GM18498 (cell line): ENCODE measurements around the gene BIRC7.

ENCODE experiments used
- ATAC-seq: cut with Tn5 transposase; IDR thresholded peaks from one replicate; pipeline ENCODE4 v1.9.1; 2021; ENCODE audit warnings: mild to moderate bottlenecking, moderate library complexity; ENCODE audit not compliant: unreplicated experiment

BIRC7 gene

GRCh38 chr20:63235399-63235983 lies at the start of gene BIRC7:
TSS of gene BIRC7 (plus strand) at chr20:63235905. CDS start at chr20:63236097, 192 bp downstream.
- ATAC-seq = no peak

DNA sequence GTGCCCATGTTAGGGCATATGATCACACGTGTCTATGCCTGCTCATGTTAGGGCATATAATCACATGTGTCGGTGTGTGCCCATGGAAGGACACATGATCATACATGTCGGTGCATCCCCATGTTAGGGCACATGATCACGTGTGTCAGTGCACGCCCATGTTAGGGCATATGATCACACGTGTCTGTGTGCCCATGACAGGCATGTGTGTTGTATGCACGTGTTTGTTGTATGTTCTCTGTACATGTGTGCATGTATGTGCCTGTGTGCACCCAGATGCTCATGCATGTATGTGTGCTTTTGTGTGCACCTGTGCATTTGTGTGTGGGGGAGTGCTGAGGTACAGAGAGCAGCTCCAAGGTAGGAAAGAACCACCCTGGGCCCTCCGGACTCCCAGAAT lies 49.6 kb upstream of the BIRC7 start:
- no peak for ATAC-seq

GRCh38 chr20:63186528-63187316 lies 49.0 kb upstream of the BIRC7 start:
- no peak for ATAC-seq

DNA sequence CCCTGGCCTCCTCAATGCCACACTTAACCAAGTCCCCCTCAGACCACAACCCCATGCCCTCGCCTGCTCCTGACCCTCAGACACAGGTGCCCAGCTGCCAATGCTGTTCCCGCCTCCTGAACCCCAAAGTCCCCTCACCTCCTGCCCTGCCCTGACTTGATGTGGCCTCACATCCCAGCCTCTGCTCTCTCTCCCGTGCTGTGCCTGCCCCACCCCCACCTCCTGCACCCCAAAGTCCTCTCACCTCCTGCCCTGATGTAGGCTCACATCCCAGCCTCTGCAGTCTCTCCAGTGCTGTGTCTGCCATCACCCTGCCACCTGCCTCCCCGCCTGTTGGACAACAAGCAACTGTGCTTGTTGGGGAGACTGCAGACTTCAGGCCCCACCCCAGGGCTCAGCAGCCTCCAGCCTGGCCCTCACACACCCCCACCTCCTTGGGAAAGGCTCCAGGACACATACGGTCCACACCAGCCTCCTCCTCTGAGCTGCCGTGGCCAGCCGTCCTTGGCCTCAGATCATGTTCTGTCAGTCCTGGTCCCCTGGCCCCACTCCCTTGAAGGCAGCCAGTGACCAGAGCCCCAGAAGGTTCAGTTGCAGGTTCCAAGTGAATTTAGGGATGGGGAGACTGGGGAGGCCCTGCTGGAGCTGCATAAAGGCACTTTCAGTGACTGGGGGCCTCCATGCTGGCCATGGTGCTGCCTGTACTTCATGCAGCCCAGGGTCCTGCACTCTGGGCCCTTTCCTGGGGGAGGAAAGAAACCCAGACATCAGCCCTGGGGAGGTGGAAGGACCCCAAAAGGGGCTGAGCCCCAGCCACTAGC lies 48.2 kb upstream of the BIRC7 start:
- ATAC-seq = no peak

DNA sequence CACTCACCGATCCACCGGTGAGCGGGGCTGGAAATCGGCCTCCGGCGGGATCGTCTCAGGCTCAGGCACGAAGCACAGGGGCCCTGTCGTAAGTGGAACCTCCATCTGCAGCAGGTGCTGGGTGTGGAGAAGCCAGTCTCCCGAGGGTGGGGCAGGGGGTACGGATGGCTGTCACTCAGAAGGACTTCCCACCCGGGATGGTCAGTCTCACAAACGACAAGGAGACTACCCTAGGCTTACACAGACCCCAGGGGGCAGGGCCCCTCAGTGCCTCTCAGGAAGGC lies 47.6 kb upstream of the BIRC7 start:
- ATAC-seq = no peak

DNA sequence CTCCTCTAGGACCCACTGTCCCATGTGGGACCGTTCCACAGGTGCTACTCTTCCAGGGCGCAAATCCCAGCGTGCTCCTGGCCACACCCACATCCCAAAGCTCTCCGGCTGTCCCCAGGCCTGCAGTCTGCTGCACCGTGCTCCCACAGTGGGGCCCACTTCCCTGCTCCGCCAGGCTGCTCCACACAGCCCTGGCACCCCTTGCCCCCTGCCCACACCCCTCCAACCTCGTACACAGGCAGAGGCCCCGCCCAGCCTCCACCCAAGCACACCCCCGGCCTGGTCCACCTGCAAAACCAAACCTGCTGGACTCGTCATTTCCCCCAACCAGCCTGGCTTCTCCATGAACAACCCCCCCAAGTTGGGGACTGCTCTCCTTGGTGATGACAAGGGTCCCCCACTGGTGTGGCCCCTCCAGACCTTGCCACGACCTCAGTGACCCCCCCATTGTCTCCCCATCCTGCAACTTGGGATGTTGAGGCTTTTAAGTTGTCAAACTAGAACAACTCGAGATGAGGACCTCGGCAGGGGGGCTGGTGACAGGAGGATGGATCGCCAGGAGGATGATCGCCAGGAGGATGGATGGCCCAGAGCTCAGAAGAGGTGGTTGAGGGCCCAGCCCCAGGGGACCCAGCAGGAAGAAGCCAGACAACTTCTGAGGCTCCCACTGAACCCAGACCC lies 46.9 kb upstream of the BIRC7 start:
- ATAC-seq = no peak

DNA sequence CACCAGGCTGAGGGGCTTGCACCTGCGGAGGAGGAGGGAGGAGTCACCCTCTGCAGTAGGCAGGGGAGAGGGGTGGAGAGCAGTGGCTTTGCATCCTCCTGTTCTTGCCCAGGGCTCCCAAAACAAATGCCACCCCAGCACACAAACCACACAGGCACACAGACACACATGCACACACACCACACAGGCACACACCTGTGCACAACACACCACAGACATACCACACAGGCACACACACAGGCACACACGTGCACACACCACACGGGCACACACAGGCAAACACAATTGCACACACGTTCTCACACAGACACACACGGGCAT lies 46.4 kb upstream of the BIRC7 start:
- ATAC-seq = no peak

DNA sequence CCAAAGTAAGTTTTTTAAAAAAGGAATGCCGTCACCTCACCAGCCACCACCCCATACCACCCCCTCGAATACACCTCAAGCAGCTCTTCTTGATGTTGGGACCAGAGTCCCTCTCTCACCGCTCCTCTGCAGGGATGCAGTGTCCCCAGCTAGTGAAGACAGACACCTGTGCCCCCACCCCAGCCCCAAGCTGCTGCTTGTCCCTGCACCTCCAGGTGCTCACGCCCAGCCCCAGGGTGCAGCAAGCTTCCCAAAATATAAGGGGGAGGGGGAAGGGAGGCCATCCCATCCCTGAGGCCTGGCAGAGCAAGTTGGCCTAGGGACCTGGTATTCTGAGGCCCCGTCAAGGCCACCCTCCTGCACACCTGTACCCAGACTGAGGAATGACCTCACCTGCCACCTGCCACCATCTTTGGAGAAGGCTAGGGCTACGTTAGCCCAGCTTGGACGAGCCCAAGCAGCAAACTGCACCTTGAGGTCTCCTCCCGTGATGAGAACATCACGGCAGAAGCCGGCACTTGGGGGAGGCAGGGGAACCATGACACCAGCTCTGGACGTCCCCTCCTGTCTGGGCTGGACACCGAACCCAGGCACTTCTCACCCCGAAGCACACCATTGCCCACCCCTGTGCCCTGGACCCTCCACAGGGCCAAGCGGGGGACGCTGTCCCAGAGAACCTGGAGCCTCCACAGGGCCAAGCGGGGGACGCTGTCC lies 45.7 kb upstream of the BIRC7 start:
- ATAC-seq = no peak

DNA sequence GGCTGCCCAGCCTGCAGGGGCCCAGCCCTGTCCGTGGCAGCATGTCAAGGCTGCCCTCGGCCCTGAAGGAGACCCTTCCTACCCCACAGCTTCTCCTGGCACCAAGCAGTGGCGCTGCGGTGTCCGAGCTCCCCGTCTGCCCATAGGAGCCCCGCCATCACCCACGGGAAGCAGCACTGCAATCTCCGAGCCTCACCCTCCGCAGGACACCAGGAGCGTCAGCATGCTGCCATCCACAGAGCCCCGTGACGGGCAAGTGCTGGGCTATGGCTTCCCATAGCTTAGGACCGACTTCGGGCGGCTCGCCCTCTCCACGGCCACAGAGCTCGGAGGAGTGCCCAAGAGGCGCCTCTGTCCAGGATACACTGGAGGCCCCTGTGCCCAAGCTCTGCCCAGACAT lies 44.9 kb upstream of the BIRC7 start:
- ATAC-seq = no peak

DNA sequence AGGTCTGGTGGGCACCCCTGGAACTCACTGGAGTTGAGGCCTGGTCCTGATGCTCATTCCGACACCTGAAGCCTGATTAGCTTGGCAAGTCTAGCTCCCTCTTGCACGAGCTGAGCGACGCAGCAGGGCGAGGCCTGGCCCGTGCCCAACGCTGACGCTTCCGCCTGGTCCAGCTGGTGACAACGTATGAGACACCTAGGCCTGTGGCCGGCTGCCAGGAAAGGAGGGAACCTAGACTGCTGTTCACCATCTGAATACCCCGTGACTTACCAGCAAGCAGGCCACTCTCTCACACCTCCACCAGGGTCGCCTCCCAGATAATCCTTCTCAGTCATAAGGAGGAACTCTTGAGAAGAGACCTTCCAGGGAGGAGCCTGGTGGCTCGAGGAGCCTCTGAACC lies 44.3 kb upstream of the BIRC7 start:
- no peak for ATAC-seq

DNA sequence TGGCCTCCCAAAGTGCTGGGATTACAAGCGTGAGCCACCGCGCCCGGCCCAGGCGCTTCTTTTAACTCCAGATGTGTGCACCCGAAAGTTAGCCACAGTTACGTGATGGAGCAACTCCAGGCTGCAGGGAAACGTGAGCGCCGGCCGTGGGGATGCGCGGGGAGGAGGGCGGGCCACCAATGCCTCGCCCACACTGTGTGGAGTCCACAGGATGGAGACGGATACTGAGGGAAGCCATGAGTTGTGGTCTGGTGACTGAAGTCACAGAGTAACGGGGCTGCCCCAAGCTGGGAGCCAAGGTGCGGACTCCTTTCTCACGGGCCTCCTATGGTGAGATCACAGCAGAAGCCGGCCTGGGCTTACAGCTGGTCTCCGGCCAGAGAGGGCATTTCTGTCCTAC lies 43.0 kb upstream of the BIRC7 start:
- no peak for ATAC-seq

DNA sequence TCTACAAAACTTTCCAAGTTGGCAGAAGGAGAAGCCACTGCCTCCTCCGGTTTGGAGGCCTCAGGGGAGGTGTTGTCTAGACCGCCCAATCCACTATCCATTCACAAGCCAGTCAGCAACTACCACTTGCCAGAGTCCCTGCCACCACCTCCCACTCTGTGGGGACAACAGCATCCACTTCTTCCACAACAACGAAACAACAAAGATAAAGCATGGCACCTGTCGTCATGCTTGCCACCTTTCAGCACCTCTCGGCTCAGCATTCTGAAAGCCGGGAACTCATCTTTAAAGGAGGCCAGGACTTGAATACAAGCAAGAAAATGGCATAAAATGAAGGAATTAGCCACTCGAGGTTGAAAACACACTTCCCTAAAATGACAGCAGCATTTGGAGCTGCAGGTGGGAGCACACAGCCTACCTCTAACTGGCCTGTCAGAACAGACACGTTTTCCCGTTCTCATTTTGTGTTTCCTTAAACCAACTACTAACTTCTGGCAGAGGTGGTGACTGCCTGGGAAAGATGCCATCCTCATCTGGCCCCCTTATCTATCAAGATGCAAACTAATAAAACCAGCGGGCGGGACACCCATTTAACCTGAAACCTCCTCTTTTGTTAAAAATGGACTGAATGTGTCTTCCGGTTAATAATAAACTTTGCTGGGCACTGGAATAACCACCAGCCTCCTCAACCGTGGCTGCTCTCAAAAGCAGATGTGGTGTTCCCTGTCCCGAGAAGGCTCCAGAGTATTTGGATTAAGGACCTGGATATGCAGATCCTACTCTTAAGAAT lies 41.5 kb upstream of the BIRC7 start:
- ATAC-seq = no peak

DNA sequence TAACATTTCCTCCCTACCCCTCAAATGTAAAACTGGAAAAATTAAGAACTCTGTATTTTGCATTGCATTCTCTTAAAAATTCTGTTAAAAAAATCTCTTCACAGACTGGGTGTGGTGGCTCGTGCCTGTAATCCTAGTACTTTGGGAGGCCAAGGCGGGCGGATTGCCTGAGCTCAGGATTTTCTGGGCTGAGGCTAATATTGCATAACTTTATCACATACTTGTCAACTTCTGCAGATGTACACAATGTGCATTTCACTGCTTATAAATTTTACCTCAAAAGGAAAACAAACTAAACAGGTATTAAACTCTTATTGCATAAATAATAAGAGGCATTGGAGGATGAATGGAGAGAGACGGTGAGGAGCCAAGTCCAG lies 40.9 kb upstream of the BIRC7 start:
- ATAC-seq = no peak

- no peak for ATAC-seq
Observed at GRCh38 chr20:63196768-63197470, 38.8 kb upstream of the BIRC7 start.

DNA sequence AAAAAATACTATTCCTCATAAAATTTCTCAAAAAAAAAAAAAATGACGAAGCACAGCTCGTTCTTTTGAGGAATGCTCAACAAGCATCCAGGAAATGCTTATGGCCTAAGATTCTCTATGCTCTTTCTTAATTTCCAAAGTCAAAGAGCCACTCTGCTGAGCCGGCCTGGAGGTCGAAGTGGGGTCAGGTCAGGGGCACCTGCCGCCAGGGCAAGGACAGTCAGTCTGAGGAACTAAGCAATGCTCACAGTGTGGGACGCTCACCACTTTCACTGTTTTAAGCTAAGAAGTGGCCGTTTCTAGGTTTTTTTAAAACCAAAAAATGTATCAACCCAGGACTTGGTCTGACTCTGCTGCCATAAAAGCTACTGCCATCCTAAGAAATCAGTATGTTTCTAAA lies 37.1 kb upstream of the BIRC7 start:
- ATAC-seq = no peak

DNA sequence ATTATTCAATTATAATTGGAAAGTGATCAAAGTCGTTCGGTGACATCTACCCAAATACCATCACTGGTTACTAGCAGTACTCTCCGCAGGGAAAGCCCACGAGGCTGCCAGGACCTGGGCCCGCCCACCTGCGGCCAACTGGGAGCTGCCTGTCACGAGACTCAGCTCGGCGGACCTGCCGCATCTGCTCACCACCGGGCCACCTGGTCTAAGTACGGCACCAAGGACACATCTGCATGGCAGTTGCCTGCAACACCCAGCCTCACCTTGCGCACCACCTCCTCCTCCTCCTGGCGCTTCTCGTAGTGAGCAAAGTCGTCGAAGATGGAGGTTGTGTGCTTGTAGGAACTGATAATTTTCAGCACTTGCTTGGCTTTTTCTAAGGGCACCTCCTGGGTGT lies 33.7 kb upstream of the BIRC7 start:
- ATAC-seq = no peak

- no peak for ATAC-seq
Observed at GRCh38 chr20:63202811-63203526, 32.7 kb upstream of the BIRC7 start.

- no peak for ATAC-seq
Observed at GRCh38 chr20:63204362-63204761, 31.3 kb upstream of the BIRC7 start.

GRCh38 chr20:63205896-63206295 lies 29.8 kb upstream of the BIRC7 start:
- ATAC-seq = no peak
